Middle frontal gyrus (tissue), 1 donor: ENCODE results near the gene RBMS3.
"Not testable (repeated sequence)": the region's sequence is repeated elsewhere in the genome, so short reads cannot be mapped to it uniquely, and the experiment has no call there.

Experiments
- DNase-seq: peaks from one replicate; pipeline ENCODE4 v3.0.0-alpha.2; 2015; ENCODE audit warnings: low spot score; ENCODE audit errors: extremely low spot score

RBMS3 gene

GRCh38 chr3:29760226-29760685 is 479.4 kb downstream of the RBMS3 start:
- no peak for DNase-seq

- DNase-seq, result no peak
These were observed 480.6 kb downstream of the RBMS3 start for GRCh38 chr3:29761517-29761916.

DNA sequence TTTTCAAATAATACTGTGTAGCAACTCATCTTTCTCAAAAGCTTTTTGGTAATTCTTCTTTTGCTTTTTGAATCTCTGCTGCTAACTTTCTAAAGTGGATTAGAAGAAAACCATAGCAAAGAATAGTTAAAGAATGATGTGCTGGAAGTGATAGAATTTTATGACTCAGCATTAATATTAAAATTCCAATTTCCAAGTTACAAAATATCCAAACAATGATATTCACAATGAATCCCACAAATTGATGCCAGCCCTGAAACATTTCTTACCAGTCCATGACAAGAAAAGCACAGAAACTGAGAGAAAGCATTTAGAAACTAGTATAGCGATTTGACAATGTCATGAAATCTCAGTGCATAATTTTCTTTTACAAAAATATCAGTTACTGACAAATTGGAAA is 482.2 kb downstream of the RBMS3 start:
- no peak for DNase-seq

DNA sequence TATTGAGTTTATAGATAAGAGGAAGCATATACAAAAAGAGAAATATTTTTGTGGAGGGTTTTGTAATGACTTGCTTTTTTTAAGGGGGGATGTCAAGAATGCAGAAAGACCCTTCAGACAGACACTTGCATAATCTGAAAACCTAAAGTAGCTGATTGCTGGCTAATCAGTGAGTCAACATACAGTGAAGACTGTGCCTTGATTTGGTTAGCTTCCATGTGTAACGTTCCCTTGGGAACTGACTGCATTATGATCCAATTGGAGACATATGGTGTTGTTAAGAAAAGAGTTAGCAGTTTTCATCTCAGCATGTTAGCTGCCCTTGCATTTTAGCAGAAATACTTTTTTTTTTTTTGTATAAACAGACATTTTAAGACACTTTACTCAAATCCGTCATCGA is 483.2 kb downstream of the RBMS3 start:
- DNase-seq, result no peak

DNA sequence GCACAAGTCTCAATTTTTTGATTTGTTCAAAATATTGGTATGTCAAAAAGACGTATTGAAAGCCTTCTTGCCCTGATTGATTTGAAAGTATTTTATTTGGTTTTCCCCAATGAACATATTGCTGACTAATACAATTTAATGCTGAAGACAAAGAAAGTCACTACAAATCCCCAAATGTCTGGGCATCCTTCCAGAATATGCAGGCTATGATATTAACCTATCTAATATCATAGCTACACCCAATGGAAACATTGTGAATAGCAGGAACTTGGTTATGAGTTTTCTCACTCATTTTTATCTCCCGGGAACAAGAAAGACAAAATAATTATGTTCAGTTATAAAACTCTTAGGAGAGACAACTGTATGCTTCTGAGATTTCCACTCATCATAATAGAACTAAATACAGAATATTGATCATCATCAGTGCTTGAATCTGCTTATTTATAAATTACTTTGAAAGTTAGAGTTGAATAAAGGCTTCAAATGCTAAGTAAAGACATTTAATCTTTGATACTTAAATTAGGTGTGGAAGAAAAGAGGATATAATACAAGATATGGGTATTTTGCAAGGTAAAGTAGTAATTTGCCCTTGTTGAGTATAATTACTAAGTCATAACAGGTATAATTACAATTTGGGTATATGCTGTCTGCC is 483.9 kb downstream of the RBMS3 start:
- no peak for DNase-seq

DNA sequence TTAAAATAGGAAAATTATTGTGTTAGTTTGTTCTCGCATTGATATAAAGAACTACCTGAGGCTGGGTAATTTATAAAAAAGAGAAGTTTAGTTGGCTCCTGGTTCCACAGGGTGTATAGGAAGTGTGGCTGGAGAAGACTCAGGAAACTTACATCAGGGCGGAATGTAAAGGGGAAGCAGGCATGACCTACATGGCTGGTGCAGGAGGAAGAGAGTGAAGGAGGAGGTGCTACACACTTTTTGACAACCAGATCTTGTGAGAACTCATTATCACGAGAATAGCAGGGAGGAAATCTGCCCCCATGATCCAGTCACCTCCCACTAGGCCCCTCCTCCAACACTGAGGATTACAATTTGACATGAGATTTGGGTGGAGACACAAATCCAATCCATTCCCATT is 490.7 kb downstream of the RBMS3 start:
- DNase-seq, result no peak

- no peak for DNase-seq
These were observed 491.6 kb downstream of the RBMS3 start for GRCh38 chr3:29772436-29772835.

DNA sequence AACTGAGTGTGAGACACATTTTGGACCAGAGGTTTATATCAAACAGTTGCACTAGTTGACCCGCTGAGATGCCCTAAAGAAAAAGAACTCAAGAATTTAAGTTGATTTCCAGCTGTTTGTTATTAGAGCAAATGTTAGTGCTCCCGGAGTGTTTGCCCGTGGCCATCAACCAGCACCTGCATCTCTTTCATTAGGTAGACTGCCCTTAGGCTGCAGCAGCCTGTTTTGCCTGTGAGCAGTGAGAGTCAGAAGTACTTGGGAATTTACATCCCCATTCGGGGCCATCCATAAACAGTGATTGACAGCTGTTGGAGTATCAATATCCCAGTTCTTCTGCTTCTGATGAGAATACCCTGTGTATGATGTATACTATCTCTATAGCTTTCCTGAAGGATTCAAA is 492.6 kb downstream of the RBMS3 start:
- no peak for DNase-seq

DNA sequence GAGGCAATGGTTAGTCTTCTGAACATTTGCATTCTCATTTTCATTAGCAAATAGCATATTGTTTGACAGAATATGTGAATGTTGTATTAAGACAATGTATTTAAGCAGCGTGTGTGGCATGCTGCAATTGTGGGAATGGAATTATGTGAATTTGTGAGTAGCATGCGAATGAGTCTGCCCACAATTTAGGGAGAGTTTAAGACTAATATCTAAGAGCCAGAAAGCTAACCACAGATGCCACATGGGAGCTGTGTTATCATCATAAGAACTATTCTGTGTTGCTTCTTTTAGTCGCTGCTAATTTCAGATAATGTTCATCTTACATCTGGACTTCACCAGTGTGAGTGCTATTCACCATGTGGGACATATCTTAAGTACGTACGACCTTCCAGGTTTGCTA is 494.5 kb downstream of the RBMS3 start:
- no peak for DNase-seq

- no peak for DNase-seq
These were observed 497.0 kb downstream of the RBMS3 start for GRCh38 chr3:29777869-29778268.

DNA sequence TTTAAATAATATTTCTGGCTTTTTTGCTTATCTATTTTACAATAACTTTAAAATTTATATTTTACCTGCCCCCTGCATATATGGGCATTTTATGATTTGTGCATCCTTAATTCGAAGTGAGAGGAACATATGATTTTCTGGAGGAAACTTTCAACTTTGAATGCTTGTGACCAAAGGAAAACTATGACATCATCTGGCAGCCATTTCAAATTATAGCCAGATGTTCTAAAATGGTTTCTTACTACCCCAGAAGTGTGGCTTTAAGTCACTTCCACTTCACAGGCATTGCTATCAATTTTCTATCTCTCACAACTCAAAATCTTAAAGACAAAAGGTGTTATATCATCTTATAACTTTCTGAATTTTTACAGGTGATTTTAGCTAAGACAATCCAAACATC is 508.8 kb downstream of the RBMS3 start:
- DNase-seq, result no peak

DNA sequence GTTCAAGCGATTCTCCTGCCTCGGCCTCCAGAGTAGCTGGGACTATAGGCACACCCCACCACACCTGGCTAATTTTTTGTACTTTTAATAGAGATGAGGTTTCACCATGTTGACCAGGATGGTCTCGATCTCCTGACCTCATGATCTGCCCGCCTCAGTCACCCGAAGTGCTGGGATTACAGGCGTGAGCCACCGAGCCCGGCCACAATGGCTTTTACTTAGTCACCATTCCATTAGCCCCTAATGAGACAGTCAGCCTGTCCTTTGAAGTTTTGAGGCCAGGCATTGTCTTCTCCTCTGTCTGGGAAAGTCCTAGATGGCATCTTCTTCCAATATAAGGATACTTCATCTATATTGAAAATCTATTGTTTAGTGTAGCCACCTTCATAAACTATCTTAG is 515.9 kb downstream of the RBMS3 start:
- DNase-seq, result no peak

DNA sequence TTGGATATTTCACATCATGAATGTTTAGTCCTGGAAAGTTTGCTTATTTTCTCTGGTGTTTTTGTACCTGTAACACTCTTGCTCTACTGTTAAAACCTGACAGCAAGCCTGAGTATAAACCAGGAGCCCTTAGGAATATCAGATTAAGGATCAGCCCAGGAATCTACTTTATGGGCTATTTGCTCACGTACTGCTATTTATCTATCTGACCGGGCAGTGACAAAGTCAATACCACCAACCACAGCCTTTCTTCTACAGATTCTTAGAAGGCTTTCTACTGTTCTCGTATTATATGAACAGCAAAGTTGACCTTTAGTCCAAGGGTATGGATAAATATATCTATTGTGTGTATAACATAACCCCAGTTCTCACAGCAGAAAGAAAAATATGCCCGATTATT is 521.2 kb downstream of the RBMS3 start:
- no peak for DNase-seq

DNA sequence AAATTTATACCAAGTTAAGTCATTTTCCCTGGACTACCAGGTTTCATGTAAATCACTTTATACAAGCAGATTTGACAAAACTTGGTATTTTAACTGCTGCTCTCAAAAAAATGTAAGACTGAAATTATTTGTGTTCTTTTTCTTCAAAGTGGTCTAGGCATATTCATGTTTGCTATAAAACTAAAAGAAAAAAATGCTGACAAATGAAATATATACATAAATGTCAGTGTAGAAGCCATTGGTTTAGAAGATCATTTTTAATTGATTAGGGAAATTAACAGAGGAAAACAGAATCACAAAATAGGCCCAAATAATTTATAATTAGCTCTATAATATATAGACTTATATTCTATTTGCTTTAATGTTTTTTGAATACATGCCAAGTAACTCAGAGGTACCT is 523.2 kb downstream of the RBMS3 start:
- no peak for DNase-seq

DNA sequence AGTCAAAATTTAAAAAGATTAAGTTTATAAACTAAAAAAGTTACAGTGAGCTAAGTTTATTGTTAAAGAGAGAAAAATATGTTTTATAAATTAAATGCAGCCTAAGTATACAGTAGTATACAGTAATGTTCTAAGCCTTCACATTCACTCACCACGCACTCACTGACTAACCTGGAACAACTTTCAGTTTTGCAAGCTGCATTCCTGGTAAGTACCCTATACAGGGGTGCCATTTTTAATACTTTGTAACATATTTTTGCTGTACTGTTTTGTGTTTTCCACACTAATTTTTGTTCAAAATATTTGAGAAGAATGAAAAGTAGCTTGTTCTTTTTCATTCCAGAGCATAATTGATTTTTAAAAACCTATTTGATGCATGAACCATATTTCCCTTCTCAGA is 524.9 kb downstream of the RBMS3 start:
- DNase-seq, result no peak

DNA sequence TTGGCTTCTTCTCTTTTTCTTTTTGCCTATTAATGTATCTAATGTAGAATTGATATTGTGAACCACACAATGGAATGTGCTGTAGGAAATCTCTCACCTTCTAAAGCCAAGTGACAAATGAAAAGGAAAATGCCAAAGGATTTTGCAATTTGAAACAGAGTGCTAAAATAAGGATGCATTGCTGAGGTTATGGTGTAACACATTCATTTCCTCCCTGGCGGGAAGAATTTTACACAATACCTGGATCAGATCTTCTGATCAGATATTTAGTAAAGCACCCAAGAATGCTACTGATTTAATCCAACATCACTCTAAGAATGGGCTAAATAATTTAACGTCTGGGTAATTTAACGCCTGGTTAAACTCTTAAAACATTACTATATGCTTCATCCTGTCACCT is 527.5 kb downstream of the RBMS3 start:
- DNase-seq, result not testable (repeated sequence)

GRCh38 chr3:29822071-29822470 is 541.2 kb downstream of the RBMS3 start:
- DNase-seq, result no peak

DNA sequence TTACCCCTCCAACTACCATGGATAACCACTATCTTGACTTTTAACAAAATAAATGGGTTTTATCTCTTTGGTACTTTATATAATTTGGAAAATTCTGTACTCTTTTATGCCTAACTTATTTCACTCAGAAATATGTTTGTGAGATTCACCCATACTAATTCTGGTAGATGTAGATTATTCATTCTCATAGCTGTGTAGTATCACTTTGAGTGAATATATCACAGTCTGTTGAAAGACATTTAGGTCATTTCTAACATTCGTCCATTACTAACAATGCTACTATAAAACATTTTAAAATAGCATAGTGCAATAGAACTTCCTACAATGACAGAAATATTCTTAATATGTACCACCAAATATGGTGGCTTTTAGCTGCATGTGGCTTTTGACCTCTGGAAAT is 542.4 kb downstream of the RBMS3 start:
- no peak for DNase-seq

GRCh38 chr3:29826712-29827111 is 545.8 kb downstream of the RBMS3 start:
- DNase-seq, result no peak

DNA sequence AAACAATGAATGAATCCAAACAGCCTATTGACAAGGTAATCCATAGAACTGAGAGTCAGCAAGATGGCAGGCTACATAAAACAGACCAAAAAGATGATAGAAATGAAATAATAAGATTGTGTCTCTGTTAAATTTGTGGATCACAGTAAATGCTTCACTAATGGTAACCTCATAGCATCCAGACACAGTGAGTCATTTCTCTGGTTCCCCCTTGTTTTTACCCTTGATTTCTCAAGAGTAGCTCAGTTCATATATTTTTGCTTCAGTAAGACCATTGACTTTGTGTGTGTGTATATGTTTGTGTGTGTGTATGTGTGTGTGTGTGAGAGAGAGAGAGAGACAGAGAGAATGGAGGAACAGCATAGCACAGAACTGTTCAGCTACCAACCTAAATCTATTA is 546.9 kb downstream of the RBMS3 start:
- no peak for DNase-seq

GRCh38 chr3:29829340-29829739 is 548.5 kb downstream of the RBMS3 start:
- DNase-seq, result no peak

- DNase-seq, result no peak
These were observed 569.8 kb downstream of the RBMS3 start for GRCh38 chr3:29850641-29851040.

DNA sequence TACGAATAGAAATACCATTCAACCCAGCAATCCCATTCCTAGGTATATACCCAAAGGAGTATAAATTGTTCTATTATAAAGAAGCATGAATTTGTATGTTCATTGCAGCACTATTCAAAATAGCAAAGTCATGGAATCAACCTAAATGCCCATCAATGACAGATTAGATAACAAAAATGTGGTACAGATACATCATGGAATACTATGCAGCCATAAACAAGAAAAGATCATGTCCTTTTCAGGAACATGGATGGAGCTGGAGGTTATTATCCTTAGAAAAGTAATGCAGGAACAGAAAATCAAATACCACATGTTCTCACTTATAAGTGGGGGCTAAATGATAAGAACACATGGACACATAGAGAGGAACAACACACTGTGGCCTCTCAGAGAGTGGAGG is 571.9 kb downstream of the RBMS3 start:
- no peak for DNase-seq

- no peak for DNase-seq
These were observed 573.0 kb downstream of the RBMS3 start for GRCh38 chr3:29853841-29854397.
